Lower leg skin (tissue), 3 donors: ENCODE measurements around the gene ZNF496.

Source experiments
- CTCF ChIP-seq, 3 donors: fragments of 450-650 bp; IDR thresholded peaks; one replicate each; pipeline ENCODE4 v1.5.1; 2016; ENCODE audit warnings: antibody characterized with exemption in 3 of 3, mild to moderate bottlenecking in 3 of 3, moderate library complexity in 2 of 3
- POLR2A ChIP-seq, 2 donors: fragments of 450-650 bp; IDR thresholded peaks; one replicate each; pipeline ENCODE4 v1.6.1; 2016 to 2017; ENCODE audit warnings: antibody characterized with exemption in 2 of 2, mild to moderate bottlenecking in 1 of 2, moderate library complexity in 1 of 2

- TF ChIP-seq CTCF (IDR thresholded peaks at IDR 0.05) (no peak), POLR2A (IDR thresholded peaks at IDR 0.05) (no peak)
These were observed 45.5 kb downstream of the ZNF496 start for GRCh38 chr1:247286134-247286670.
